GM12873 (cell line): ENCODE results near the gene BUB3.

ENCODE experiments used
- TF ChIP-seq, protein P1 (sequence below): IDR thresholded peaks from 2 replicates; pipeline ENCODE4 v1.5.1; 2012; ENCODE audit warnings: low read depth, mild to moderate bottlenecking, moderate library complexity, low read length, control low read depth; ENCODE audit not compliant: insufficient read depth; ENCODE audit errors: missing control alignments

BUB3 gene, protein sequence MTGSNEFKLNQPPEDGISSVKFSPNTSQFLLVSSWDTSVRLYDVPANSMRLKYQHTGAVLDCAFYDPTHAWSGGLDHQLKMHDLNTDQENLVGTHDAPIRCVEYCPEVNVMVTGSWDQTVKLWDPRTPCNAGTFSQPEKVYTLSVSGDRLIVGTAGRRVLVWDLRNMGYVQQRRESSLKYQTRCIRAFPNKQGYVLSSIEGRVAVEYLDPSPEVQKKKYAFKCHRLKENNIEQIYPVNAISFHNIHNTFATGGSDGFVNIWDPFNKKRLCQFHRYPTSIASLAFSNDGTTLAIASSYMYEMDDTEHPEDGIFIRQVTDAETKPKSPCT

DNA sequence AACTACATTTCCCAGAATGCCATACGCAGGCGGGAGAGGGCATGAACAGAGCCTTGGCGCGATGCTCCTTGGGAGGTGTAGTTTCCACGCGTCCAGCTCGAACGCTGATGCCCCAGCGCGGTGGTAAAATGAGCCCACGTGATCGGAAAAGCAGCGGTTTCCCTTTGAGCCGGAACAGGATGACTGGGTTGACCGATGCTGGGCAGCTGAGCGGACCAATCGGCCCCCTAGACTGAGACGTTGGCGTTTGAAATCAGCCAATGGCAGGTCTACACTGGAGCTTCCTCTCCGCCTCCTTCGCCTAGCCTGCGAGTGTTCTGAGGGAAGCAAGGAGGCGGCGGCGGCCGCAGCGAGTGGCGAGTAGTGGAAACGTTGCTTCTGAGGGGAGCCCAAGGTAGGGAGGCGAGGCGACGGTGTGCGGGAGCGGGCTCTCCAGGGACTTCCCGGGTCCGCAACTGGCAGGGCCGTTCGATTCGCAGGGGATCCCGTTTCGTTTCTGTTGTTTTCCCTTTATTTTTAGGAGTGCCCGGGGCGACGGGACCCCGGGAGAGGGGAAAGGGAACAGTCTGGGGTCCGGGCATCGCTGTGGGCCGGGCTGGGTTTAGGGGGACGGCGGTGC lies at the start of gene BUB3:
Gene BUB3 (plus strand): TSS at position 311 of the 619 bp plus-strand sequence. CDS start 516 bp downstream, outside the sequence.
- TF ChIP-seq, protein P1, sequence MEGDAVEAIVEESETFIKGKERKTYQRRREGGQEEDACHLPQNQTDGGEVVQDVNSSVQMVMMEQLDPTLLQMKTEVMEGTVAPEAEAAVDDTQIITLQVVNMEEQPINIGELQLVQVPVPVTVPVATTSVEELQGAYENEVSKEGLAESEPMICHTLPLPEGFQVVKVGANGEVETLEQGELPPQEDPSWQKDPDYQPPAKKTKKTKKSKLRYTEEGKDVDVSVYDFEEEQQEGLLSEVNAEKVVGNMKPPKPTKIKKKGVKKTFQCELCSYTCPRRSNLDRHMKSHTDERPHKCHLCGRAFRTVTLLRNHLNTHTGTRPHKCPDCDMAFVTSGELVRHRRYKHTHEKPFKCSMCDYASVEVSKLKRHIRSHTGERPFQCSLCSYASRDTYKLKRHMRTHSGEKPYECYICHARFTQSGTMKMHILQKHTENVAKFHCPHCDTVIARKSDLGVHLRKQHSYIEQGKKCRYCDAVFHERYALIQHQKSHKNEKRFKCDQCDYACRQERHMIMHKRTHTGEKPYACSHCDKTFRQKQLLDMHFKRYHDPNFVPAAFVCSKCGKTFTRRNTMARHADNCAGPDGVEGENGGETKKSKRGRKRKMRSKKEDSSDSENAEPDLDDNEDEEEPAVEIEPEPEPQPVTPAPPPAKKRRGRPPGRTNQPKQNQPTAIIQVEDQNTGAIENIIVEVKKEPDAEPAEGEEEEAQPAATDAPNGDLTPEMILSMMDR, result no peak

DNA sequence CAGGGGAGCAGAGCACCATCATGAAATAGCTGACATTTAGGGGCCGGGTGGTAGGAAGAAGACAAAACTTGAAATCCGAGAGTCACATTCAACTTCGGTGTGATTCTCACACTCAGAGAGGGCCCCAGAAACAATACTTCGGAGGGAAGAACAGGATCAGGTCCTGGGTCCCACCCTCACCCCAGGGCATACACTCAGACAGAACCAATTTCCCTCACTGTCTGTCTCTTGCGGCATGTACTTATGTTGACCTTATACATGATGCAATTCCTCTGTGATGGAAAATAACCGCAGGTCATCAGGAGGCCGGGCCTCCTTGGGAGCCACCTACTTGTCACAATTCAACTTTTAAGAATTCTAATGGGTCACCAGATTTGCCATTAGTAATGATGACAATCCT lies 44.7 kb upstream of the BUB3 start:
- TF ChIP-seq, protein P1, result no peak

DNA sequence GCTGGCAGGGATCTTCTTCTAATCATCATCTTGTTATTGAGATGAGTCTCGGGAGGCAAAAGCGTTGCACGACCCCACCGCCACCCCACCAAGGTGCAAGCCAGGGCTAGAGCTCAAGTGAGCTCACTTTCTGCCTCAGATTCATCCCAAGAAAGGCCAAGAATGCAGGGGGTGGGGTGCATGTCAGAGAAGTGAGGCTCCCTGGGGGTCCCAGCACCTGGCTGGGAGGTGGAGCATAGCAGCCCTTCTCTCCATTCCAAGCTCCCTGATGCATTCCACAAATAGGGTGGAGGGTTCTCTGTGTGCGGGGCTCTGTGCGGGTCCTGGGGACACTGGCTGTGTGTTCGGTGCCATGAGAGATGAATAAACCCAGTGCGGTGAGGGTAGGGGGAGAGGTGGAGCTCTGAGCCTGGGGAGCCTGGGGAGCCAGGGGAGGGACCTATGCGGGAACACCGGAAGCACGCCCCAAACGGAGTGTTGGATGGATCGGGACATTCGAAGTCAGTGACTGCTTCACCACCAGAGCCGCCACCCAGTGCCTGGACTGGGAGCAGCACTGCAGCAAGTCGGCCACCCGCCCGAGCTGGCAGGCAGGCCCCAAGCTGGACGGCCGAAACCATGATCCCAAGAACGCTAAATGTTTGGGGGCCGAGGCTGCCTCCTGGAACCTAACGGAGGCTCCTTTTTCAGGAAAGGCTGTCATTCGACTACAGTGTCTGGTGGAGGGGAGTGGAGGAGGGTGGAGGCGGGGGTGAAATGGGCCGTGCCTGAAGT lies 36.4 kb upstream of the BUB3 start:
- TF ChIP-seq, protein P1, result no peak

DNA sequence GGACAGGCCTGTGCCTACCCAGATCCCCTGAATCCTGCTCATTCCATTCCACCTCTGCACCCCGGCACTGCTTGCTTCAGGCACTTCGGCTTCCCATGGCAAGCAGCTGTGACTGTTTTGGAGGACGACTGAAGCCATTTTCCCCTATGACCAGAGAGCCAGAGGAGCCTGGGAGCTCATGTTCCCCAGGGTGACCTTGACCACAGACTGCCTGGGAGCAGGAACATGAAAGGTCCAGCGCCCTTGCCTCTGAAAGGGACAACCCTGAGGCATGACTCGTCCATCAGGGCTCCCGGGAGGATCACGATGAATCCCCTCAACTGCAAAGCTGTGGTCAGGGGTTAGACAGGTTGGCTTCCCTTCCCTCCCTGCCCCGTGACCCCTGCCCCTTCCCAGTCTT lies 35.1 kb upstream of the BUB3 start:
- TF ChIP-seq, protein P1, result no peak

DNA sequence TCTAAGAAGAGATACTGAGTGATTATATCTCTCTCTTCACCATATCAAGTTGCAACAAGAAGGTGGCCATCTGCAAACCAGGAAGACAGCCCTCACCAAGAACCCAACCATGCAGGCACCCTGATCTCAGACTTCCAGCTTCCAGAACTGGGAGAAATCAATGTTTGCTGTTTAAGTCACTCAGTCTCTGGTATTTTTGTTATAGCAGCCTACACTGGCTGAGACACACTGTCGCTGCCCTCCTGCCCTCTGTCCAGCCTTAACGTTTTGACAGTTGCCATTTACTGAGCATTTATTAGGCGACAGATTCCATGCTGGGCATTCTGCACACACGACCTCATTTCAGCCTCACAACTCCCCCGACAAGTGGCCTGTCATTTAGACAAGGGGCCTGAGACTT lies 28.0 kb upstream of the BUB3 start:
- TF ChIP-seq, protein P1, result no peak

DNA sequence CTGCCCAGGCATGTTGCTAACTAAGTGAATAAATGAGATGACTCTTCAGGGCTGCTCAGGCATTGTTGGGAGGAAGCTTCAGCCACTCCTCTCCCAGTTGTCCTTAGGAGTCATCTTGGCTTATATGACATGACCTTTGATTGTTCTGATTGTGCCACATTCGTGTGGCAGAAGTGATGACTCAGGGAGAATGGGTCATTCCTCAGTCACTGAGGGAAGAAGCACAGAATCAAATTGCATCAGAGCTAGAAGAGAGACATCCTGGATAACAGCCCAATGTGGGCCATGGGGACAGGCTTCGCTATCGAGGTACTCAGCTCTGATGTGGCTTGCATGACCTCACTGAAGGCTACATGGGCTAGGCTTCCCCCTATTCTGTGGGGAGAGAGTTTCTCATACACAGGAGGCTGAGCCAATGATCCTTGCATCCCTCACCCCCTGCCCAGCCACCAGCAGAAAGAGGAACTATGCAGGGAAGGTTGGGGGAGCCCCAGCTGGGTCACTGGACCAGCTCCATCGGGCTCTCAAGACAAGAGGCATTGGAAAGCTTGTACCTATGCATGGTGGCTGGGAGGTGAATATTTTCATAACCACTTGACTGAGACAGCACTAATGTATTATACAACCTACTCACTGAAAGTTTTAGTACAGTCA lies 24.5 kb upstream of the BUB3 start:
- TF ChIP-seq, protein P1, result no peak
